BLaER1 (cell line): ENCODE results near the gene NOL8.
A peak's percentile ranks its signal among the peaks of the same experiment; 100 is the strongest.

Experiments used
- H3K27ac ChIP-seq: shearing (Covaris generic); formaldehyde crosslinking; 2 replicates; pipeline ENCODE4 v1.8.1; 2022
- H3K27me3 ChIP-seq: shearing (Covaris generic); formaldehyde crosslinking; 2 replicates; pipeline ENCODE4 v1.8.1; 2022
- H3K36me3 ChIP-seq: shearing (Covaris generic); formaldehyde crosslinking; 2 replicates; pipeline ENCODE4 v1.8.1; 2022
- H3K4me1 ChIP-seq: shearing (Covaris generic); formaldehyde crosslinking; 2 replicates; pipeline ENCODE4 v1.8.1; 2022
- H3K4me2 ChIP-seq: shearing (Covaris generic); formaldehyde crosslinking; 2 replicates; pipeline ENCODE4 v1.8.1; 2022
- H3K4me3 ChIP-seq: shearing (Covaris generic); formaldehyde crosslinking; 2 replicates; pipeline ENCODE4 v1.8.1; 2022
- H3K9ac ChIP-seq: shearing (Covaris generic); formaldehyde crosslinking; 2 replicates; pipeline ENCODE4 v1.8.1; 2022
- H3K9me3 ChIP-seq: shearing (Covaris generic); formaldehyde crosslinking; 2 replicates; pipeline ENCODE4 v1.8.1; 2022
- H4K20me1 ChIP-seq: shearing (Covaris generic); formaldehyde crosslinking; 2 replicates; pipeline ENCODE4 v1.8.1; 2022
- Cebpa-rat ChIP-seq: shearing (Covaris generic); IDR thresholded peaks from 2 replicates; pipeline ENCODE4 v1.8.1; 2022

NOL8 gene

DNA sequence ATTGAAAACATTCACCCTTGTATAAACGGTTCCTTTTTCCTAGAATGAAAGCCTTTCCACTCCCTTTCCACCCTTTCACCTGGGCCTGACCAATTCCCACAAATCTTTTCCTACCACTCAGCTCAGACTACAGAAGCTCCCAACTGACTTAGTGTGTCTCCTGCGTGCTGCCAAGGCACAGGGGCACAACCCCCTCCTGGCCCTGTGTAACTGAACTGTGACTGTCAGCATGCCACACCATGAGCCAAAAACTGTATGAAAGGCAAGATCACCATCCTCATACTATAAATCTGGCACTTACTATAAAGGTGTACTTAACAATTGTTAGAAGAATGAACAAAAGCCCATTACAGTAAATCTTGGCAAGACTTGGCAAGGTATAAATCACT is 11.5 kb downstream of the NOL8 start:
- Histone ChIP-seq H3K9ac (peak overlapping the region; percentile 27; the same call in 1 of the 2 replicates), H3K4me2 (peak overlapping the region; percentile 47), H3K4me3 (no peak overlapping the region), H3K27me3 (no peaks in the 10 kb centered on the region), H3K4me1 (peaks cover 51% of the 10 kb centered on the region), H3K9me3 (no peaks in the 10 kb centered on the region), H4K20me1 (peaks cover 9% of the 10 kb centered on the region; the same call in 1 of the 2 replicates), H3K27ac (peak overlapping the region; percentile 27; the same call in 1 of the 2 replicates), H3K36me3 (peaks cover 81% of the 10 kb centered on the region)
- TF ChIP-seq Cebpa-rat: no peak

DNA sequence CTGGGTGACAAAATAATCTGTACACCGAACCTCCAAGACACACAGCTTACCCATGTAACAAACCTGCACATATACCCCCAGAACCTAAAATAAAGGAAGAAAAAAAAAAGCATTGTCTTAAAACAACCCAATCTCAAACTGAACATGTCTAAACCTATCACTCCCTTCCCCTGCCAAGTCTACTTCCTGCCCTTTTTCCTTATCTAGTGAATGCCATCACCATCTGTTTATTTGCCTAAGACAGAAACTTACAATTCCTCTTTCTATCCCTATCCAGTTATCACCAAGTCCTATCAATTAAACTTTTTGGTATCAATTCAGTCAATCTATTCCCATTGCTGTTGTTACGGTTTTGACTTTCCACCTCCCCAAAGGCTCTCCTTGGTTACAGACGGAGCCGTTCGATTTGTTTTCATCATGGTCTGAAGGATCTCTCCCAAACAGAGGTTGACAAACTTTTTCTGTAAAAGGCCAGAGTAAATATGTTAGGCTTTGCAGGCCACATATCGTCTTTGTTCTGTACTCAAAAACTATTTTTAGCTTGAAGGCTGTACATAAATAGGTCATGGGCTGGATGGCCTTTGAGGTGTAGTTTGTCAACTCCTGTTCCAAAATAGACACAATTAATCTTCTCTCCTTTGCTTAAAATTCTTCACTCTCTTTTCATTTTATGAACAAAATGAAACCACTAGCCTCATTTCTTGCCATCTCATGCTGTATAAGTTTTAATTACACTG is 12.1 kb downstream of the NOL8 start:
- peak overlapping the region; percentile 47 for H3K4me2 ChIP-seq
- peak overlapping the region; percentile 27; the same call in 1 of the 2 replicates for H3K27ac ChIP-seq
- H3K4me3 ChIP-seq: no peak overlapping the region
- peak overlapping the region; percentile 27; the same call in 1 of the 2 replicates for H3K9ac ChIP-seq
- no peaks in the 10 kb centered on the region for H3K9me3 ChIP-seq
- peaks cover 81% of the 10 kb centered on the region for H3K36me3 ChIP-seq
- TF ChIP-seq Cebpa-rat: no peak
- H4K20me1 ChIP-seq: peaks cover 9% of the 10 kb centered on the region; the same call in 1 of the 2 replicates
- peaks cover 56% of the 10 kb centered on the region for H3K4me1 ChIP-seq
- H3K27me3 ChIP-seq: no peaks in the 10 kb centered on the region

GRCh38 chr9:92310562-92310961 is 14.6 kb downstream of the NOL8 start:
- peak overlapping the region; percentile 65; the same call in 1 of the 2 replicates for H3K4me2 ChIP-seq
- no peak overlapping the region for H3K4me3 ChIP-seq
- peaks cover 64% of the 10 kb centered on the region for H3K4me1 ChIP-seq
- no peaks in the 10 kb centered on the region for H3K27me3 ChIP-seq
- H3K27ac ChIP-seq: no peak overlapping the region
- peaks cover 9% of the 10 kb centered on the region; the same call in 1 of the 2 replicates for H4K20me1 ChIP-seq
- peaks cover 81% of the 10 kb centered on the region for H3K36me3 ChIP-seq
- H3K9ac ChIP-seq: no peak overlapping the region
- no peak for TF ChIP-seq Cebpa-rat
- H3K9me3 ChIP-seq: no peaks in the 10 kb centered on the region

GRCh38 chr9:92308893-92309292 is 16.3 kb downstream of the NOL8 start:
- Histone ChIP-seq H3K27me3 (no peaks in the 10 kb centered on the region), H3K36me3 (peaks cover 83% of the 10 kb centered on the region), H3K9me3 (no peaks in the 10 kb centered on the region), H3K4me3 (no peak overlapping the region), H3K4me1 (peaks cover 54% of the 10 kb centered on the region), H4K20me1 (peaks cover 9% of the 10 kb centered on the region; the same call in 1 of the 2 replicates), H3K4me2 (peak overlapping the region; percentile 65), H3K27ac (peak overlapping the region; percentile 44), H3K9ac (peak overlapping the region; percentile 51; the same call in 1 of the 2 replicates)
- TF ChIP-seq Cebpa-rat: no peak

GRCh38 chr9:92300936-92301335 is 24.2 kb downstream of the NOL8 start:
- no peak overlapping the region for H3K27ac ChIP-seq

DNA sequence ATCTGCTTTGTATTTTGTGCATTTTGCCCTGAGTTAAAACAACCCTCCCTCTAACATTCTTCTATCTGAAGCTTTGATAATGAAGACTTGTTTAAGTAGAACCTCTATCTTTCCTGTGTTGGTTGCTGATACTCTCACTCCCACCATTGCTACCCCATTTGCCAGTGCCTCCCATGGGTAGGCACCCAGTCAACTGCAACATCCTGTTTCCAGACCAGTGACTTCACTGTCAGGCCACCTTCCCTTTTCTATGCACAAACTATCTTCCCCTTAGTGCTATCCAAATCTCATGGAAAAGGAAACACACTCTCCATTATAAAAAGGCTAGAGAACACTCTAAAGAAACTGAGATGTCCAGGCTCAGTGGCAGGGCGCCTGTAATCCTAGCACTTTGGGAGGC is 26.0 kb downstream of the NOL8 start:
- TF ChIP-seq Cebpa-rat: no peak
- no peaks in the 10 kb centered on the region for H3K27me3 ChIP-seq
- H3K9me3 ChIP-seq: no peaks in the 10 kb centered on the region
- peak overlapping the region; percentile 82 for H3K27ac ChIP-seq
- H3K4me3 ChIP-seq: peak overlapping the region; percentile 35; the same call in 1 of the 2 replicates
- peak overlapping the region; percentile 93 for H3K4me2 ChIP-seq
- H4K20me1 ChIP-seq: no peaks in the 10 kb centered on the region
- H3K9ac ChIP-seq: peak overlapping the region; percentile 63
- peaks cover 66% of the 10 kb centered on the region for H3K4me1 ChIP-seq
- peaks cover 54% of the 10 kb centered on the region for H3K36me3 ChIP-seq

More at GRCh38 chr9:92300936-92301335, 24.2 kb downstream of the NOL8 start:
- Histone ChIP-seq H3K4me1 (peaks cover 48% of the 10 kb centered on the region), H3K4me3 (no peak overlapping the region), H4K20me1 (no peaks in the 10 kb centered on the region), H3K27me3 (no peaks in the 10 kb centered on the region), H3K9me3 (no peaks in the 10 kb centered on the region), H3K36me3 (peaks cover 72% of the 10 kb centered on the region), H3K9ac (no peak overlapping the region), H3K4me2 (no peak overlapping the region)
- no peak for TF ChIP-seq Cebpa-rat

DNA sequence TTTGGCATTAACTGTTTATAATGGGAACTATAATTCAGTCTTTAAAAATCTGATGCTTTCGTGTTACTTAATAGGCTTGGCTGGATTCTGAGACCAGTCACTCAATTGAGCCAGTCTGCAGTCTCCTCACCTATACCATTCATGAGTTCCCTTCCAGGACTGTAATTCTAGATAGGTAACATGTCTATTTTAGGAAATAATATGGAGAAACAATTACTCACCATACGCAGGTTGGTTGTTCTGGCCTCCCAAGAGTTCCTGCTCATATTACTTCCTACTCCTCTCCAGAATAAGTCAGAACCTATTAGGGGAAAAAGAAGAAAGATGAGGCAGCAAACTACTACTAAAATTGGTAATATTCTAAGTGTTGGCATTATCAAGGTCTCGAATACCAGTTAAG is 27.1 kb downstream of the NOL8 start:
- Histone ChIP-seq H3K4me3 (no peak overlapping the region), H3K9me3 (no peaks in the 10 kb centered on the region), H3K27me3 (no peaks in the 10 kb centered on the region), H3K36me3 (peaks cover 43% of the 10 kb centered on the region), H3K4me1 (peaks cover 68% of the 10 kb centered on the region), H4K20me1 (no peaks in the 10 kb centered on the region), H3K9ac (no peak overlapping the region), H3K27ac (peak overlapping the region; percentile 82), H3K4me2 (peak overlapping the region; percentile 93)
- no peak for TF ChIP-seq Cebpa-rat

GRCh38 chr9:92297611-92298010 is 27.5 kb downstream of the NOL8 start:
- TF ChIP-seq Cebpa-rat: no peak
- peaks cover 68% of the 10 kb centered on the region for H3K4me1 ChIP-seq
- no peak overlapping the region for H3K4me3 ChIP-seq
- H3K9ac ChIP-seq: no peak overlapping the region
- no peaks in the 10 kb centered on the region for H4K20me1 ChIP-seq
- H3K36me3 ChIP-seq: peaks cover 39% of the 10 kb centered on the region
- peak overlapping the region; percentile 93 for H3K4me2 ChIP-seq
- H3K27me3 ChIP-seq: no peaks in the 10 kb centered on the region
- H3K9me3 ChIP-seq: no peaks in the 10 kb centered on the region
- H3K27ac ChIP-seq: peak overlapping the region; percentile 82

GRCh38 chr9:92295827-92296258 is 29.3 kb downstream of the NOL8 start:
- Histone ChIP-seq H3K27me3 (no peaks in the 10 kb centered on the region), H3K4me1 (peaks cover 85% of the 10 kb centered on the region), H3K9ac (peak overlapping the region; percentile 94), H4K20me1 (peaks cover 16% of the 10 kb centered on the region), H3K9me3 (no peaks in the 10 kb centered on the region), H3K4me3 (no peak overlapping the region), H3K36me3 (peaks cover 31% of the 10 kb centered on the region), H3K27ac (peak overlapping the region; percentile 96), H3K4me2 (peak overlapping the region; percentile 93)
- no peak for TF ChIP-seq Cebpa-rat

GRCh38 chr9:92295240-92295790 is 29.8 kb downstream of the NOL8 start:
- H3K36me3 ChIP-seq: peaks cover 31% of the 10 kb centered on the region
- H3K9ac ChIP-seq: peak overlapping the region; percentile 94
- H3K4me3 ChIP-seq: no peak overlapping the region
- peaks cover 22% of the 10 kb centered on the region for H4K20me1 ChIP-seq
- TF ChIP-seq Cebpa-rat: no peak
- H3K27ac ChIP-seq: peak overlapping the region; percentile 96
- no peaks in the 10 kb centered on the region for H3K27me3 ChIP-seq
- peaks cover 83% of the 10 kb centered on the region for H3K4me1 ChIP-seq
- H3K9me3 ChIP-seq: no peaks in the 10 kb centered on the region
- H3K4me2 ChIP-seq: peak overlapping the region; percentile 93
